HG02610 (cell line): Measurements from ENCODE around the gene ZNF879.

ENCODE experiments used
- ATAC-seq: cut with Tn5 transposase; IDR thresholded peaks from one replicate; pipeline ENCODE4 v1.9.1; 2021; ENCODE audit warnings: mild to moderate bottlenecking, moderate library complexity; ENCODE audit not compliant: unreplicated experiment

ZNF879 gene

GRCh38 chr5:179023528-179024189 lies at the start of gene ZNF879:
Gene ZNF879 (plus strand): TSS chr5:179023804. CDS start chr5:179025005, 1,201 bp downstream.
- no peak for ATAC-seq

- no peak for ATAC-seq
Observed at GRCh38 chr5:178981381-178981780, 42.2 kb upstream of the ZNF879 start.

GRCh38 chr5:178982941-178983340 lies 40.7 kb upstream of the ZNF879 start:
- no peak for ATAC-seq

- ATAC-seq, result no peak
Observed at GRCh38 chr5:178983728-178984127, 39.9 kb upstream of the ZNF879 start.

GRCh38 chr5:178984145-178985072 lies 39.2 kb upstream of the ZNF879 start:
- ATAC-seq, result no peak

GRCh38 chr5:178986326-178986960 lies 37.2 kb upstream of the ZNF879 start:
- no peak for ATAC-seq

- no peak for ATAC-seq
Observed at GRCh38 chr5:178988436-178989220, 35.0 kb upstream of the ZNF879 start.

GRCh38 chr5:178989311-178989710 lies 34.3 kb upstream of the ZNF879 start:
- no peak for ATAC-seq

GRCh38 chr5:178990491-178990890 lies 33.1 kb upstream of the ZNF879 start:
- ATAC-seq, result no peak

- ATAC-seq, result no peak
Observed at GRCh38 chr5:178991190-178992145, 32.1 kb upstream of the ZNF879 start.

- no peak for ATAC-seq
Observed at GRCh38 chr5:178992291-178992895, 31.2 kb upstream of the ZNF879 start.

- ATAC-seq, result no peak
Observed at GRCh38 chr5:178993236-178993765, 30.3 kb upstream of the ZNF879 start.

- ATAC-seq, result no peak
Observed at GRCh38 chr5:178993955-178994579, 29.5 kb upstream of the ZNF879 start.

GRCh38 chr5:178994580-178995340 lies 28.8 kb upstream of the ZNF879 start, which contains the start of gene GRM6:
Gene GRM6 (minus strand): TSS chr5:178995320. CDS start chr5:178994944, 376 bp downstream.
- ATAC-seq, result no peak

- ATAC-seq, result no peak
Observed at GRCh38 chr5:178995341-178995690, 28.3 kb upstream of the ZNF879 start.

- ATAC-seq, result no peak
Observed at GRCh38 chr5:178996156-178996555, 27.4 kb upstream of the ZNF879 start.

GRCh38 chr5:178997191-178997590 lies 26.4 kb upstream of the ZNF879 start:
- no peak for ATAC-seq

- ATAC-seq, result no peak
Observed at GRCh38 chr5:178998441-178998840, 25.2 kb upstream of the ZNF879 start.
